Fibroblast of lung (primary cell): ENCODE data around the gene UBE2G1.

Experiments
- CTCF ChIP-seq, 2 donors: IDR thresholded peaks in 1 of 2; conservative IDR thresholded peaks in 1 of 2; 1 replicate in 1 of 2; 2 replicates in 1 of 2; pipeline ENCODE4 v1.5.1; 2011 to 2012; ENCODE audit warnings: low read length in 2 of 2, control low read depth in 1 of 2, inconsistent platforms in 1 of 2, low read depth in 1 of 2, mild to moderate bottlenecking in 1 of 2
- EZH2 ChIP-seq: IDR thresholded peaks from 2 replicates; pipeline ENCODE4 v1.5.1; 2012; ENCODE audit warnings: low read length, control low read depth, mild to moderate bottlenecking; ENCODE audit errors: missing control alignments

GRCh38 chr17:4305224-4305623 is 61.3 kb downstream of the UBE2G1 start:
- no peak for TF ChIP-seq CTCF (conservative IDR thresholded peaks at IDR 0.05 in 1 of 2, IDR thresholded peaks at IDR 0.05 in 1 of 2; ENCODE audit: low read depth in 1 of 2, low read length in 2 of 2)
- no peak for TF ChIP-seq EZH2
